Suprapubic skin (tissue), 4 donors: ENCODE data around the gene WWTR1.

Experiments used
- EP300 ChIP-seq: sonication (generic); formaldehyde crosslinking; IDR thresholded peaks from one replicate; pipeline ENCODE4 v1.6.1; 2017; ENCODE audit warnings: antibody characterized with exemption
- POLR2AphosphoS5 ChIP-seq, 3 donors: sonication (generic); formaldehyde crosslinking; IDR thresholded peaks; one replicate each; pipeline ENCODE4 v1.6.1; 2017; ENCODE audit warnings: antibody characterized with exemption in 3 of 3
- TF ChIP-seq, protein P1 (sequence below), 2 donors: fragments of 200-600 bp in 1 of 2; fragments of 450-650 bp in 1 of 2; sonication (generic) in 1 of 2; IDR thresholded peaks; one replicate each; pipeline ENCODE4 v1.5.1; 2016 to 2019; ENCODE audit warnings: antibody characterized with exemption in 2 of 2, mild to moderate bottlenecking in 1 of 2, moderate library complexity in 1 of 2

DNA sequence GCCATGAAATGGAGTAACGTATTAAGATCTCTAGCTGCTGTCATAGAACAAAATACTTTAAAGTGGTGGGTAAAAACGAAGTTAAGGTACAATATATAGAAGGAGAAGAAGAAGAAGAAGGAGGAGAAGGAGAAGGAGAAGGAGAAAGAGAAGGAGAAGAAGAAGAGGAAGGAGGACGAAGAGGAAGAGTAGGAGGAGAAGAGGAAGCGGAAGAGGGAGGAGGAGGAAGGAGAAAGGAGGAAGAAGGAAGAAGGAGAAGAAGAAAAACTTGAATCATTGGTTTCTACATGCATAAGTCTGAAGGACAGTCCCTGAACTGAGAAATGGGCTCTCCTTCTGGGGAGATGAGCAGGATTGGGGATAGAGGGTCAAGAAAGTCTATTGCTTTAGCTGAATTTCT, 22.4 kb downstream of the WWTR1 start:
- no peak for TF ChIP-seq POLR2AphosphoS5 (IDR thresholded peaks at IDR 0.05)
- TF ChIP-seq, protein P1, sequence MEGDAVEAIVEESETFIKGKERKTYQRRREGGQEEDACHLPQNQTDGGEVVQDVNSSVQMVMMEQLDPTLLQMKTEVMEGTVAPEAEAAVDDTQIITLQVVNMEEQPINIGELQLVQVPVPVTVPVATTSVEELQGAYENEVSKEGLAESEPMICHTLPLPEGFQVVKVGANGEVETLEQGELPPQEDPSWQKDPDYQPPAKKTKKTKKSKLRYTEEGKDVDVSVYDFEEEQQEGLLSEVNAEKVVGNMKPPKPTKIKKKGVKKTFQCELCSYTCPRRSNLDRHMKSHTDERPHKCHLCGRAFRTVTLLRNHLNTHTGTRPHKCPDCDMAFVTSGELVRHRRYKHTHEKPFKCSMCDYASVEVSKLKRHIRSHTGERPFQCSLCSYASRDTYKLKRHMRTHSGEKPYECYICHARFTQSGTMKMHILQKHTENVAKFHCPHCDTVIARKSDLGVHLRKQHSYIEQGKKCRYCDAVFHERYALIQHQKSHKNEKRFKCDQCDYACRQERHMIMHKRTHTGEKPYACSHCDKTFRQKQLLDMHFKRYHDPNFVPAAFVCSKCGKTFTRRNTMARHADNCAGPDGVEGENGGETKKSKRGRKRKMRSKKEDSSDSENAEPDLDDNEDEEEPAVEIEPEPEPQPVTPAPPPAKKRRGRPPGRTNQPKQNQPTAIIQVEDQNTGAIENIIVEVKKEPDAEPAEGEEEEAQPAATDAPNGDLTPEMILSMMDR (IDR thresholded peaks at IDR 0.05), result no peak
- no peak for TF ChIP-seq EP300
